ENCODE data around the gene LAMTOR2. TPM values are rescaled to one million over a fixed set of nuclear protein-coding genes. Genes with fewer than 3 reads are reported as not detected.

Gene LAMTOR2
- total and polyA plus RNA-seq, 9 of the 15 experiments (the other 6 are each of a cell fraction or from before 2014, with no cell fraction given): 39.0 to 161 (median 74.6) TPM

DNA sequence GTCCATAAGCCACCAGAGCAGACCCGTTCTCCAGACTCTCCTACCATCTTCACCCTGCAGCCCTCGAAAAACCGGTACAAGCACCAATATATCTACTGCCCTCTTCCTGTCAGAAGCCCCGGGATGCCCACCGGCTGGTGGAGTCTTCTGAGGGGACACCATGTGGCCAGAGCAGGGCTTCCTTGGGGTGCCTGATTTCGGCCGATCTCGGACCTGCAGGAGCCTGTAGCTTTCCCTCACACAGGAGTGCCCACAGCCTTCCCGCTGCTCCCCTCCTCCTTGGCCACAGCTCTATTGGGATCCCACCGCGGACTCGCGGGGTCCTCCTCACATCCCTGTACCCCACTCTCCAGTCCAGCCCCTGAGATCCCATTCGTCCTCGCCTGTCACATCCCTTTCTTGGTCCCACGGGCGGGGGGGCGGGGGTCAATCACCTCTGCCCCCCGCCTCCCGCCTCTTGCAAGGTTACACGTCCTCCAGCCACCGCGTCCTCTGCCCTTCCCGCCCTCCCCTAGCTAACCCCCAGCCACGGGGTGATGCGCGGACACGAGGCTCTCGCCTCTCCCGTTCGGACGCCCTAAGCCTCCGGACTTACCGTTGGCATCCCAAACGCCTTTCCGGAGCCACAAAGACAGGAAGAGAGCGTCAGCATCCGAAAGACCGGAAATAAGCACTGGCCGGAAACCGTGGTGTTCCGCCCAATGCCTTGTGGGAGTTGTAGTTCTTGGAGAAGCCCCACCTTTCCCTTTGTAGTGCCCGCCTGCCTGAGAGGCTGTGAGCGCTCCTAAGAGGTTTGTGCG is 34.1 kb upstream of the LAMTOR2 start, which contains the start of gene SSR2 (continued):
- TF ChIP-seq, protein P1, sequence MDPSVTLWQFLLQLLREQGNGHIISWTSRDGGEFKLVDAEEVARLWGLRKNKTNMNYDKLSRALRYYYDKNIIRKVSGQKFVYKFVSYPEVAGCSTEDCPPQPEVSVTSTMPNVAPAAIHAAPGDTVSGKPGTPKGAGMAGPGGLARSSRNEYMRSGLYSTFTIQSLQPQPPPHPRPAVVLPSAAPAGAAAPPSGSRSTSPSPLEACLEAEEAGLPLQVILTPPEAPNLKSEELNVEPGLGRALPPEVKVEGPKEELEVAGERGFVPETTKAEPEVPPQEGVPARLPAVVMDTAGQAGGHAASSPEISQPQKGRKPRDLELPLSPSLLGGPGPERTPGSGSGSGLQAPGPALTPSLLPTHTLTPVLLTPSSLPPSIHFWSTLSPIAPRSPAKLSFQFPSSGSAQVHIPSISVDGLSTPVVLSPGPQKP (CRISPR knock-in tag; IDR thresholded peaks at IDR 0.05): no peak
- TF ChIP-seq MEIS2 (IDR thresholded peaks at IDR 0.05; ENCODE audit: partially characterized antibody) (no peak), ZNF274 (IDR thresholded peaks at IDR 0.05; ENCODE audit: borderline replicate concordance, low read depth, low read length) (no peak), HMGN3 (IDR thresholded peaks at IDR 0.05; ENCODE audit: borderline replicate concordance, extremely low read depth, insufficient read length, low read depth, low read length) (no peak), NR1H2 (CRISPR knock-in tag; IDR thresholded peaks at IDR 0.05) (no peak), STAT5A (IDR thresholded peaks at IDR 0.05; ENCODE audit: borderline replicate concordance, low read length) (no peak), NCOA1 (IDR thresholded peaks at IDR 0.05; ENCODE audit: low read depth) (no peak), JUNB (CRISPR knock-in tag; conservative IDR thresholded peaks at IDR 0.05) (no peak), TAF9B (IDR thresholded peaks at IDR 0.05; ENCODE audit: partially characterized antibody) (no peak), SREBF2 (CRISPR knock-in tag; IDR thresholded peaks at IDR 0.05) (no peak), ZSCAN29 (IDR thresholded peaks at IDR 0.05) (no peak), FOXA1 (IDR thresholded peaks at IDR 0.05; ENCODE audit: borderline replicate concordance) (no peak), ZNF764 (CRISPR knock-in tag; IDR thresholded peaks at IDR 0.05; ENCODE audit: low read depth) (no peak), TAF15 (IDR thresholded peaks at IDR 0.05; ENCODE audit: low read depth, low read length) (no peak), PTBP1 (IDR thresholded peaks at IDR 0.05; ENCODE audit: low read depth, low read length) (no peak)
- TF ChIP-seq, protein P2, sequence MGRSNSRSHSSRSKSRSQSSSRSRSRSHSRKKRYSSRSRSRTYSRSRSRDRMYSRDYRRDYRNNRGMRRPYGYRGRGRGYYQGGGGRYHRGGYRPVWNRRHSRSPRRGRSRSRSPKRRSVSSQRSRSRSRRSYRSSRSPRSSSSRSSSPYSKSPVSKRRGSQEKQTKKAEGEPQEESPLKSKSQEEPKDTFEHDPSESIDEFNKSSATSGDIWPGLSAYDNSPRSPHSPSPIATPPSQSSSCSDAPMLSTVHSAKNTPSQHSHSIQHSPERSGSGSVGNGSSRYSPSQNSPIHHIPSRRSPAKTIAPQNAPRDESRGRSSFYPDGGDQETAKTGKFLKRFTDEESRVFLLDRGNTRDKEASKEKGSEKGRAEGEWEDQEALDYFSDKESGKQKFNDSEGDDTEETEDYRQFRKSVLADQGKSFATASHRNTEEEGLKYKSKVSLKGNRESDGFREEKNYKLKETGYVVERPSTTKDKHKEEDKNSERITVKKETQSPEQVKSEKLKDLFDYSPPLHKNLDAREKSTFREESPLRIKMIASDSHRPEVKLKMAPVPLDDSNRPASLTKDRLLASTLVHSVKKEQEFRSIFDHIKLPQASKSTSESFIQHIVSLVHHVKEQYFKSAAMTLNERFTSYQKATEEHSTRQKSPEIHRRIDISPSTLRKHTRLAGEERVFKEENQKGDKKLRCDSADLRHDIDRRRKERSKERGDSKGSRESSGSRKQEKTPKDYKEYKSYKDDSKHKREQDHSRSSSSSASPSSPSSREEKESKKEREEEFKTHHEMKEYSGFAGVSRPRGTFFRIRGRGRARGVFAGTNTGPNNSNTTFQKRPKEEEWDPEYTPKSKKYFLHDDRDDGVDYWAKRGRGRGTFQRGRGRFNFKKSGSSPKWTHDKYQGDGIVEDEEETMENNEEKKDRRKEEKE (IDR thresholded peaks at IDR 0.05; ENCODE audit: borderline replicate concordance in 1 of 2, control insufficient read depth in 1 of 2, low read depth in 2 of 2, low read length in 1 of 2): no peak
- TF ChIP-seq, protein P3, sequence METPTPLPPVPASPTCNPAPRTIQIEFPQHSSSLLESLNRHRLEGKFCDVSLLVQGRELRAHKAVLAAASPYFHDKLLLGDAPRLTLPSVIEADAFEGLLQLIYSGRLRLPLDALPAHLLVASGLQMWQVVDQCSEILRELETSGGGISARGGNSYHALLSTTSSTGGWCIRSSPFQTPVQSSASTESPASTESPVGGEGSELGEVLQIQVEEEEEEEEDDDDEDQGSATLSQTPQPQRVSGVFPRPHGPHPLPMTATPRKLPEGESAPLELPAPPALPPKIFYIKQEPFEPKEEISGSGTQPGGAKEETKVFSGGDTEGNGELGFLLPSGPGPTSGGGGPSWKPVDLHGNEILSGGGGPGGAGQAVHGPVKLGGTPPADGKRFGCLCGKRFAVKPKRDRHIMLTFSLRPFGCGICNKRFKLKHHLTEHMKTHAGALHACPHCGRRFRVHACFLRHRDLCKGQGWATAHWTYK (CRISPR knock-in tag; IDR thresholded peaks at IDR 0.05): 0 out of 2 replicates have a peak, but pooled peaks have one; percentile 15
- TF ChIP-seq, protein P4, sequence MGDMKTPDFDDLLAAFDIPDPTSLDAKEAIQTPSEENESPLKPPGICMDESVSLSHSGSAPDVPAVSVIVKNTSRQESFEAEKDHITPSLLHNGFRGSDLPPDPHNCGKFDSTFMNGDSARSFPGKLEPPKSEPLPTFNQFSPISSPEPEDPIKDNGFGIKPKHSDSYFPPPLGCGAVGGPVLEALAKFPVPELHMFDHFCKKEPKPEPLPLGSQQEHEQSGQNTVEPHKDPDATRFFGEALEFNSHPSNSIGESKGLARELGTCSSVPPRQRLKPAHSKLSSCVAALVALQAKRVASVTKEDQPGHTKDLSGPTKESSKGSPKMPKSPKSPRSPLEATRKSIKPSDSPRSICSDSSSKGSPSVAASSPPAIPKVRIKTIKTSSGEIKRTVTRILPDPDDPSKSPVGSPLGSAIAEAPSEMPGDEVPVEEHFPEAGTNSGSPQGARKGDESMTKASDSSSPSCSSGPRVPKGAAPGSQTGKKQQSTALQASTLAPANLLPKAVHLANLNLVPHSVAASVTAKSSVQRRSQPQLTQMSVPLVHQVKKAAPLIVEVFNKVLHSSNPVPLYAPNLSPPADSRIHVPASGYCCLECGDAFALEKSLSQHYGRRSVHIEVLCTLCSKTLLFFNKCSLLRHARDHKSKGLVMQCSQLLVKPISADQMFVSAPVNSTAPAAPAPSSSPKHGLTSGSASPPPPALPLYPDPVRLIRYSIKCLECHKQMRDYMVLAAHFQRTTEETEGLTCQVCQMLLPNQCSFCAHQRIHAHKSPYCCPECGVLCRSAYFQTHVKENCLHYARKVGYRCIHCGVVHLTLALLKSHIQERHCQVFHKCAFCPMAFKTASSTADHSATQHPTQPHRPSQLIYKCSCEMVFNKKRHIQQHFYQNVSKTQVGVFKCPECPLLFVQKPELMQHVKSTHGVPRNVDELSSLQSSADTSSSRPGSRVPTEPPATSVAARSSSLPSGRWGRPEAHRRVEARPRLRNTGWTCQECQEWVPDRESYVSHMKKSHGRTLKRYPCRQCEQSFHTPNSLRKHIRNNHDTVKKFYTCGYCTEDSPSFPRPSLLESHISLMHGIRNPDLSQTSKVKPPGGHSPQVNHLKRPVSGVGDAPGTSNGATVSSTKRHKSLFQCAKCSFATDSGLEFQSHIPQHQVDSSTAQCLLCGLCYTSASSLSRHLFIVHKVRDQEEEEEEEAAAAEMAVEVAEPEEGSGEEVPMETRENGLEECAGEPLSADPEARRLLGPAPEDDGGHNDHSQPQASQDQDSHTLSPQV (IDR thresholded peaks at IDR 0.05): no peak
